Measurements from ENCODE around the gene PLCH2.

PLCH2 gene

GRCh38 chr1:2525572-2525919 is 49.5 kb downstream of the PLCH2 start:
- TF ChIP-seq CTCF (IDR thresholded peaks at IDR 0.05; ENCODE audit: insufficient read depth, low read length, poor library complexity, severe bottlenecking), result no peak
- peak overlapping the region; percentile 78 for H3K4me3 ChIP-seq (replicated peaks; ENCODE audit: low read depth, low read length)
- DNase-seq (ENCODE audit: extremely low read depth, insufficient read length), result no peak
- H3K36me3 ChIP-seq (ENCODE audit: control insufficient read depth, insufficient read depth, low read length), result peaks cover 7% of the 10 kb centered on the region
- no peaks in the 10 kb centered on the region; the same call in 1 of the 2 replicates for H3K27me3 ChIP-seq (replicated peaks; ENCODE audit: control insufficient read depth, insufficient read depth, low read length)

- DNase-seq (ENCODE audit: extremely low read depth, insufficient read length), result peak; percentile 92
- Histone ChIP-seq H3K36me3 (ENCODE audit: control insufficient read depth, insufficient read depth, low read length) (peaks cover 2% of the 10 kb centered on the region), H3K4me3 (replicated peaks; ENCODE audit: low read depth, low read length) (peak within 1 kb of the TSS; percentile 78), H3K27me3 (replicated peaks; ENCODE audit: control insufficient read depth, insufficient read depth, low read length) (peaks cover 2% of the 10 kb centered on the region; the same call in 1 of the 2 replicates)
- no peak for TF ChIP-seq CTCF (IDR thresholded peaks at IDR 0.05; ENCODE audit: insufficient read depth, low read length, poor library complexity, severe bottlenecking)
Observed at GRCh38 chr1:2525920-2526823, 50.1 kb downstream of the PLCH2 start, which contains the start of gene PANK4. TSS of gene PANK4 (minus strand) at chr1:2526596. CDS start at chr1:2526587, 9 bp downstream.

GRCh38 chr1:2526824-2527555 is 50.9 kb downstream of the PLCH2 start:
- peaks cover 2% of the 10 kb centered on the region; the same call in 1 of the 2 replicates for H3K27me3 ChIP-seq (replicated peaks; ENCODE audit: control insufficient read depth, insufficient read depth, low read length)
- peak overlapping the region; percentile 69 for H3K4me3 ChIP-seq (replicated peaks; ENCODE audit: low read depth, low read length)
- H3K36me3 ChIP-seq (ENCODE audit: control insufficient read depth, insufficient read depth, low read length), result no peaks in the 10 kb centered on the region
- TF ChIP-seq CTCF (IDR thresholded peaks at IDR 0.05; ENCODE audit: insufficient read depth, low read length, poor library complexity, severe bottlenecking), result no peak
- DNase-seq (ENCODE audit: extremely low read depth, insufficient read length), result peak; percentile 69

GRCh38 chr1:2527556-2527860 is 51.4 kb downstream of the PLCH2 start:
- Histone ChIP-seq H3K27me3 (replicated peaks; ENCODE audit: control insufficient read depth, insufficient read depth, low read length) (peaks cover 2% of the 10 kb centered on the region; the same call in 1 of the 2 replicates), H3K4me3 (replicated peaks; ENCODE audit: low read depth, low read length) (no peak overlapping the region), H3K36me3 (ENCODE audit: control insufficient read depth, insufficient read depth, low read length) (no peaks in the 10 kb centered on the region)
- TF ChIP-seq CTCF (IDR thresholded peaks at IDR 0.05; ENCODE audit: insufficient read depth, low read length, poor library complexity, severe bottlenecking), result no peak
- no peak for DNase-seq (ENCODE audit: extremely low read depth, insufficient read length)

- no peak for TF ChIP-seq CTCF (IDR thresholded peaks at IDR 0.05; ENCODE audit: insufficient read depth, low read length, poor library complexity, severe bottlenecking)
- H3K36me3 ChIP-seq (ENCODE audit: control insufficient read depth, insufficient read depth, low read length), result no peaks in the 10 kb centered on the region
- no peak for DNase-seq (ENCODE audit: extremely low read depth, insufficient read length)
- H3K4me3 ChIP-seq (replicated peaks; ENCODE audit: low read depth, low read length), result no peak overlapping the region
- peaks cover 2% of the 10 kb centered on the region; the same call in 1 of the 2 replicates for H3K27me3 ChIP-seq (replicated peaks; ENCODE audit: control insufficient read depth, insufficient read depth, low read length)
Observed at GRCh38 chr1:2528016-2528415, 51.9 kb downstream of the PLCH2 start.
